ENCODE measurements around the gene ADRM1.

ADRM1 gene

DNA sequence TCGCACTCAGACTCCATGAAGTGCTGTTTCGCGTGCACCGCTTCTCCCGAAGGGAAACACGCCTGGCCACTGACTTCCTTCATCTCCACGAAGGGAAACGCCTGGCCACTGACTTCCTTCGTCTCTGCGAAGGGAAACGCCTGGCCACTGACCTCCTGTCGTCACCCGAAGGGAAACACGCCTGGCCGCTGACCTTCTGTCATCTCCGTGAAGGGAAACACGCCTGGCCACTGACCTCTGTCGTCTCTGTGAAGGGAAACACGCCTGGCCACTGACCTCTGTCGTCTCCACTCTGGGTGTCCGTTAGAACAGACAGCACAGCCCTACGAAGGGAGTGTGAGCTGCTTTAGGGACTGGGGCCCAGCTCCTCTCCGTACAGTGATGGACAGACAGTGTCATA is 17.1 kb upstream of the ADRM1 start:
- peaks cover 44% of the 10 kb centered on the region for H3K36me3 ChIP-seq (replicated peaks)
- in situ Hi-C loops (cut with HindIII; ENCODE audit: low pct_ligation_motif_present, low sequenced_read_pairs) = loop anchor here (25.0 kb wide), 1 partner anchor 102 kb away; the partner anchor contains the start of gene RPS21
- no peak overlapping the region for H3K4me3 ChIP-seq (ENCODE audit: low read depth, low read length)
- no peaks in the 10 kb centered on the region for H3K27me3 ChIP-seq (replicated peaks)
- no peak for TF ChIP-seq CTCF (IDR thresholded peaks at IDR 0.05; ENCODE audit: low read depth, low read length, missing control alignments)
- H3K27ac ChIP-seq = no peak overlapping the region
- DNase-seq = no peak

DNA sequence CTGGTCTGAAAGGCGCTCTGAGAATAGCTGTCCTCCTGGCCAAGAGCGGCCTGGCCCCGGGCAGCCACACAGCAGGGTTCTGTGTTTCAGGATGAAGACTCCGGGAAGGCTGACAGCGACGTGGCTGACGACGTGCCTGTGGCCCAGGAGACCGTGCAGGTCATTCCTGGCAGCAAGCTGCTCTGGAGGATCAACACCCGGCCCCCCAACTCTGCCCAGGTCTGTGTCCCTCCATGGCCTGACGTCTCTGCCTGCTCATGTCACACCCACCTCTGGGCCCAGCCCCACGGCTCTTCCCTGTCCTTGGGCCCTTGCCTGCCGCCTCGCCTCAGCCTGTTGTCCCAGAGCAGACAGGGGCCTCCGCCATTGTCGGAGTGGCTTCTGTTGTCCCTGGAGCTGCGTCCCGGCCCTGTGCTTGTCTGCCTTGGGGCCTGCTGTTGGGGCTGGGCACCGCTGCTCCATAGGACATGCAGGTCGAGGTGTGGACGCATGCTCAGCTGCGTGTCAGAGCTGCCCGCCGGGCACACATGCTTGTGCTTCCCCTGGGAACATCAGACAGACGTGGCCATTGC is 16.2 kb upstream of the ADRM1 start:
- no peak for DNase-seq
- no peak overlapping the region for H3K4me3 ChIP-seq (ENCODE audit: low read depth, low read length)
- peaks cover 38% of the 10 kb centered on the region for H3K36me3 ChIP-seq (replicated peaks)
- TF ChIP-seq CTCF (IDR thresholded peaks at IDR 0.05; ENCODE audit: low read depth, low read length, missing control alignments) = no peak
- H3K27me3 ChIP-seq (replicated peaks) = no peaks in the 10 kb centered on the region
- no peak overlapping the region for H3K27ac ChIP-seq
- in situ Hi-C loops (cut with HindIII; ENCODE audit: low pct_ligation_motif_present, low sequenced_read_pairs) = loop anchor here (25.0 kb wide), 1 partner anchor 101 kb away; the partner anchor contains the start of gene RPS21

DNA sequence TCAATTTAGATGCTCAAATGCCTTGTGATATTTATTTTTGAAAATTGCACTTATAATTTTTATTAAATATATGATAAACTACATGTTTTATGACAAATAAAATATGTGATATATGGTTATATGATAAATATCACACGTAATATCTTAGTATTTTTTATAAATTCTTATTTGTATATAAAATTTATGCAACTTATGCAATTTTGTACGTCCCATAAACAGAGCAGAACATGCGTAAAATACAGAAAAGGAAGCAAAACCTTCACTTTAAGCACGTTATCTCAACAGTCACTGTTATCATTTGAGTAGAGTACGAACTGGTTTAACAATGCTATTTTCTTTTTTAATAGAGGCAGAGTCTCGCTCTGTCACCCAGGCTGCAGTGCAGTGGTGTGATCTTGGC is 15.7 kb upstream of the ADRM1 start:
- in situ Hi-C loops (cut with HindIII; ENCODE audit: low pct_ligation_motif_present, low sequenced_read_pairs) = loop anchor here (25.0 kb wide), 1 partner anchor 100 kb away; the partner anchor contains the start of gene RPS21
- Histone ChIP-seq H3K27ac (no peak overlapping the region), H3K36me3 (replicated peaks) (peaks cover 38% of the 10 kb centered on the region)

DNA sequence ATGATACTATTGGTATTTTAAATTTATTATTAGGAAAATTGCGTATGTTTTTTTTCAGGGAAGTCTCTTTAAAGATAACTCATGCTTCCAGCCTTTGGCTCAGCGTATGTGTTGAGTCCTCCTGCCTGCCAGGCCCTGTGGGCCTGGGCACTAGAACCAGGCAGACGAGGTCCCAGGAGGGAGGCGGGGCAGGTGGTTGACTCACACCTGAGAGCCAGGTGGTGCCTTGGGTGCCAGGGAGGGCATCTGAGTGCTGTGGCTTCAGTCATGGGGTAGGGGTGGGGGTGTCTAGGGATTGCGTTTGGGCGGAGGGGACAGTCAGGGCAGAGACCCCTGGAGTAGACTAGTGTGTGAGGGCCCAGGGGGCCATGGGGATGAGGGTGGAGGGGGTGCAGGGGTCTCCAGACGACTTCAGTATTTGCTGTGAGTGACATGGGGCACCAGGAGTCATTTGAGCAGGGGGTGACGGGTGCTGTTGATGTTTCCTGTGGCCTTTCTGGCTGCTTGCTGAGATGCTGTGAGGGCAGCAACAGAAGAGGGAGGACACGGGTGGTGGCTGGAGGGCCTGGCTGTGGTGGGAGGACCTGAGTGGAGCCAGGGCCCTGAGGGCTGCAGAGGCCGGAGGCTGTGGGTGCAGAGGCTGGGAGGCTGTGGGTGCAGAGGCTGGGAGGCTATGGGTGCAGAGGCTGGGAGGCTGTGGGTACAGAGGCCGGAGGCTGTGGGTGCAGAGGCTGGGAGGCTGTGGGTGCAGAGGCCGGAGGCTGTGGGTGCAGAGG is 14.8 kb upstream of the ADRM1 start:
- in situ Hi-C loops (cut with HindIII; ENCODE audit: low pct_ligation_motif_present, low sequenced_read_pairs) = loop anchor here (25.0 kb wide), 1 partner anchor 99 kb away; the partner anchor contains the start of gene RPS21
- Histone ChIP-seq H3K27me3 (replicated peaks) (no peaks in the 10 kb centered on the region), H3K4me3 (ENCODE audit: low read depth, low read length) (no peak overlapping the region), H3K36me3 (replicated peaks) (peaks cover 33% of the 10 kb centered on the region), H3K27ac (no peak overlapping the region)
- DNase-seq = no peak
- TF ChIP-seq CTCF (IDR thresholded peaks at IDR 0.05; ENCODE audit: low read depth, low read length, missing control alignments) = no peak

More for the DNA sequence above, 15.7 kb upstream of the ADRM1 start:
- no peak for TF ChIP-seq CTCF (IDR thresholded peaks at IDR 0.05; ENCODE audit: low read depth, low read length, missing control alignments)
- Histone ChIP-seq H3K27me3 (replicated peaks) (no peaks in the 10 kb centered on the region), H3K4me3 (ENCODE audit: low read depth, low read length) (no peak overlapping the region)
- DNase-seq = no peak

GRCh38 chr20:62288535-62289105 is 14.2 kb upstream of the ADRM1 start:
- Histone ChIP-seq H3K4me3 (ENCODE audit: low read depth, low read length) (no peak overlapping the region), H3K27me3 (replicated peaks) (no peaks in the 10 kb centered on the region), H3K36me3 (replicated peaks) (peaks cover 36% of the 10 kb centered on the region), H3K27ac (no peak overlapping the region)
- no peak for TF ChIP-seq CTCF (IDR thresholded peaks at IDR 0.05; ENCODE audit: low read depth, low read length, missing control alignments)
- DNase-seq = no peak
- in situ Hi-C loops (cut with HindIII; ENCODE audit: low pct_ligation_motif_present, low sequenced_read_pairs) = loop anchor here (25.0 kb wide), 1 partner anchor 99 kb away; the partner anchor contains the start of gene RPS21
